HepG2 (cell line): ENCODE results near the gene TRPT1. TPM values are rescaled to one million over a fixed set of nuclear protein-coding genes. Genes with fewer than 3 reads are reported as not detected.
A peak's percentile ranks its signal among the peaks of the same experiment; 100 is the strongest.

ENCODE experiments used
- CHD2 ChIP-seq: IDR thresholded peaks from 2 replicates; pipeline ENCODE4 v1.6.1; 2011; ENCODE audit warnings: low read depth, low read length, improper control_type of control experiment
- DR1 ChIP-seq: sonication (generic); formaldehyde crosslinking; IDR thresholded peaks from 2 replicates; pipeline ENCODE4 v1.8.0; 2021; ENCODE audit warnings: mild to moderate bottlenecking, missing genetic modification reagents, inconsistent platforms
- ELF1 ChIP-seq: sonication (generic); formaldehyde crosslinking; IDR thresholded peaks from 2 replicates; pipeline ENCODE4 v1.4.0; 2020; ENCODE audit warnings: missing genetic modification reagents
- ERF ChIP-seq: IDR thresholded peaks from 2 replicates; pipeline ENCODE4 v1.6.1; 2018; ENCODE audit warnings: missing biosample characterization, missing genetic modification reagents
- FOXC1 ChIP-seq: sonication (generic); formaldehyde crosslinking; IDR thresholded peaks from 2 replicates; pipeline ENCODE4 v1.8.0; 2022; ENCODE audit warnings: mild to moderate bottlenecking, missing genetic modification reagents, borderline replicate concordance
- GFI1 ChIP-seq: sonication (generic); formaldehyde crosslinking; IDR thresholded peaks from 2 replicates; pipeline ENCODE4 v1.5.0; 2020; ENCODE audit warnings: missing genetic modification reagents, mild to moderate bottlenecking, borderline replicate concordance
- GZF1 ChIP-seq: sonication (generic); formaldehyde crosslinking; IDR thresholded peaks from 2 replicates; pipeline ENCODE4 v1.5.1; 2020; ENCODE audit warnings: mild to moderate bottlenecking, missing genetic modification reagents
- MBNL3 ChIP-seq: fragments of 250-450 bp; sonication (Bioruptor Pico); conservative IDR thresholded peaks from 2 replicates; pipeline ENCODE4 v1.8.0; 2022; ENCODE audit warnings: mild to moderate bottlenecking, inconsistent platforms
- NFRKB ChIP-seq: fragments of 450-650 bp; IDR thresholded peaks from 2 replicates; pipeline ENCODE4 v1.6.1; 2017
- NRL ChIP-seq: sonication (generic); formaldehyde crosslinking; IDR thresholded peaks from 2 replicates; pipeline ENCODE4 v1.5.0; 2020; ENCODE audit warnings: missing genetic modification reagents, mild to moderate bottlenecking, moderate library complexity, borderline replicate concordance
- PHF20 ChIP-seq: sonication (generic); formaldehyde crosslinking; IDR thresholded peaks from 2 replicates; pipeline ENCODE4 v1.5.0; 2020; ENCODE audit warnings: mild to moderate bottlenecking, missing genetic modification reagents
- THAP8 ChIP-seq: sonication (generic); formaldehyde crosslinking; IDR thresholded peaks from 2 replicates; pipeline ENCODE4 v1.5.1; 2020; ENCODE audit warnings: missing genetic modification reagents, mild to moderate bottlenecking, borderline replicate concordance
- ZFP1 ChIP-seq: IDR thresholded peaks from 2 replicates; pipeline ENCODE4 v1.6.1; 2016
- ZNF230 ChIP-seq: sonication (generic); formaldehyde crosslinking; IDR thresholded peaks from 2 replicates; pipeline ENCODE4 v1.4.0; 2020; ENCODE audit warnings: mild to moderate bottlenecking, missing genetic modification reagents
- ZNF382 ChIP-seq: sonication (generic); formaldehyde crosslinking; IDR thresholded peaks from 2 replicates; pipeline ENCODE4 v1.5.0; 2020; ENCODE audit warnings: missing genetic modification reagents, mild to moderate bottlenecking, borderline replicate concordance
- ZNF569 ChIP-seq: sonication (generic); formaldehyde crosslinking; IDR thresholded peaks from 2 replicates; pipeline ENCODE4 v1.5.0; 2020; ENCODE audit warnings: mild to moderate bottlenecking, missing genetic modification reagents, moderate library complexity, borderline replicate concordance
- ZNF768 ChIP-seq: sonication (generic); formaldehyde crosslinking; IDR thresholded peaks from 2 replicates; pipeline ENCODE4 v1.4.0; 2020; ENCODE audit warnings: missing genetic modification reagents
- ZNF891 ChIP-seq: sonication (generic); formaldehyde crosslinking; IDR thresholded peaks from 2 replicates; pipeline ENCODE4 v1.5.0; 2020; ENCODE audit warnings: mild to moderate bottlenecking, missing genetic modification reagents
- polyA plus RNA-seq, 8 experiments: library from polyadenylated mRNA; depleted of rRNA in 3 of 8; stranded (reverse) in 7 of 8; unstranded in 1 of 8; fragments of >200 nt; fragmentation: Illumina TruSeq in 4 of 8; extraction: Trizol in 4 of 8; gene quantifications; 2 replicates each; pipeline versions ENCODE4 v1.2.1 to v1.2.3, GENCODE V29; 2011 to 2016; ENCODE audit warnings: low read depth in 4 of 8, missing spikeins in 1 of 8, mixed read lengths in 1 of 8; ENCODE audit not compliant: insufficient read depth in 1 of 8
- total RNA-seq, 5 experiments: library from RNA; depleted of rRNA; stranded (reverse); fragments of >200 nt; fragmentation: Illumina TruSeq; extraction: Trizol; gene quantifications; 2 replicates each; pipeline ENCODE4 v1.2.3, GENCODE V29; 2016; ENCODE audit warnings: low read depth in 1 of 5
- TF ChIP-seq, protein P1 (sequence below): IDR thresholded peaks from 2 replicates; pipeline ENCODE4 v1.6.1; 2016; ENCODE audit warnings: mild to moderate bottlenecking
- TF ChIP-seq, protein P2 (sequence below): sonication (generic); formaldehyde crosslinking; IDR thresholded peaks from 2 replicates; pipeline ENCODE4 v1.5.0; 2020; ENCODE audit warnings: mild to moderate bottlenecking, low read depth, missing genetic modification reagents, borderline replicate concordance
- TF ChIP-seq, protein P3 (sequence below): sonication (generic); formaldehyde crosslinking; IDR thresholded peaks from 2 replicates; pipeline ENCODE4 v1.8.1; 2023; ENCODE audit warnings: mild to moderate bottlenecking, missing genetic modification reagents
- TF ChIP-seq, protein P4 (sequence below): sonication (generic); formaldehyde crosslinking; IDR thresholded peaks from 2 replicates; pipeline ENCODE4 v1.8.1; 2023; ENCODE audit warnings: mild to moderate bottlenecking, inconsistent platforms, moderate library complexity, missing genetic modification reagents, borderline replicate concordance
- TF ChIP-seq, protein P5 (sequence below): IDR thresholded peaks from 2 replicates; pipeline ENCODE4 v1.6.1; 2016; ENCODE audit warnings: low read depth, borderline replicate concordance
- TF ChIP-seq, protein P6 (sequence below): sonication (generic); formaldehyde crosslinking; IDR thresholded peaks from 2 replicates; pipeline ENCODE4 v1.4.0; 2020; ENCODE audit warnings: missing genetic modification reagents

TRPT1 gene
- total and polyA plus RNA-seq, 2 of the 13 experiments (the other 11 are each of a cell fraction or from before 2014, with no cell fraction given) = 24.8 to 40.7 TPM

GRCh38 chr11:64234647-64235379, 8.8 kb upstream of the TRPT1 start (continued):
- peak; percentile 75; the same call in 1 of the 2 replicates for TF ChIP-seq NRL (CRISPR knock-in tag)
- no peak for TF ChIP-seq GZF1 (CRISPR knock-in tag)
- TF ChIP-seq, protein P1, sequence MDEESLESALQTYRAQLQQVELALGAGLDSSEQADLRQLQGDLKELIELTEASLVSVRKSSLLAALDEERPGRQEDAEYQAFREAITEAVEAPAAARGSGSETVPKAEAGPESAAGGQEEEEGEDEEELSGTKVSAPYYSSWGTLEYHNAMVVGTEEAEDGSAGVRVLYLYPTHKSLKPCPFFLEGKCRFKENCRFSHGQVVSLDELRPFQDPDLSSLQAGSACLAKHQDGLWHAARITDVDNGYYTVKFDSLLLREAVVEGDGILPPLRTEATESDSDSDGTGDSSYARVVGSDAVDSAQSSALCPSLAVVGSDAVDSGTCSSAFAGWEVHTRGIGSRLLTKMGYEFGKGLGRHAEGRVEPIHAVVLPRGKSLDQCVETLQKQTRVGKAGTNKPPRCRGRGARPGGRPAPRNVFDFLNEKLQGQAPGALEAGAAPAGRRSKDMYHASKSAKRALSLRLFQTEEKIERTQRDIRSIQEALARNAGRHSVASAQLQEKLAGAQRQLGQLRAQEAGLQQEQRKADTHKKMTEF (CRISPR knock-in tag) = no peak
- TF ChIP-seq, protein P2, sequence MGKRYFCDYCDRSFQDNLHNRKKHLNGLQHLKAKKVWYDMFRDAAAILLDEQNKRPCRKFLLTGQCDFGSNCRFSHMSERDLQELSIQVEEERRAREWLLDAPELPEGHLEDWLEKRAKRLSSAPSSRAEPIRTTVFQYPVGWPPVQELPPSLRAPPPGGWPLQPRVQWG (CRISPR knock-in tag) = no peak
- TF ChIP-seq, protein P3, sequence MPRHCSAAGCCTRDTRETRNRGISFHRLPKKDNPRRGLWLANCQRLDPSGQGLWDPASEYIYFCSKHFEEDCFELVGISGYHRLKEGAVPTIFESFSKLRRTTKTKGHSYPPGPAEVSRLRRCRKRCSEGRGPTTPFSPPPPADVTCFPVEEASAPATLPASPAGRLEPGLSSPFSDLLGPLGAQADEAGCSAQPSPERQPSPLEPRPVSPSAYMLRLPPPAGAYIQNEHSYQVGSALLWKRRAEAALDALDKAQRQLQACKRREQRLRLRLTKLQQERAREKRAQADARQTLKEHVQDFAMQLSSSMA = no peak
- TF ChIP-seq ERF (CRISPR knock-in tag) = peak; percentile 55; the same call in 1 of the 2 replicates
- TF ChIP-seq GFI1 (CRISPR knock-in tag) = no peak
- TF ChIP-seq, protein P4, sequence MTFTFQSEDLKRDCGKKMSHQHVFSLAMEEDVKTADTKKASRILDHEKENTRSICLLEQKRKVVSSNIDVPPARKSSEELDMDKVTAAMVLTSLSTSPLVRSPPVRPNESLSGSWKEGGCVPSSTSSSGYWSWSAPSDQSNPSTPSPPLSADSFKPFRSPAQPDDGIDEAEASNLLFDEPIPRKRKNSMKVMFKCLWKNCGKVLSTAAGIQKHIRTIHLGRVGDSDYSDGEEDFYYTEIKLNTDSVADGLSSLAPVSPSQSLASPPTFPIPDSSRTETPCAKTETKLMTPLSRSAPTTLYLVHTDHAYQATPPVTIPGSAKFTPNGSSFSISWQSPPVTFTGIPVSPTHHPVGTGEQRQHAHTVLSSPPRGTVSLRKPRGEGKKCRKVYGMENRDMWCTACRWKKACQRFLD (CRISPR knock-in tag) = no peak
- no peak for TF ChIP-seq CHD2
- TF ChIP-seq ZFP1 (CRISPR knock-in tag) = no peak
- no peak for TF ChIP-seq PHF20
- TF ChIP-seq ZNF230 (CRISPR knock-in tag) = no peak
- TF ChIP-seq DR1 = no peak
- no peak for TF ChIP-seq ZNF891
- no peak for TF ChIP-seq MBNL3 (CRISPR knock-in tag)
- TF ChIP-seq ZNF768 = peak; percentile 7; the same call in 1 of the 2 replicates
- no peak for TF ChIP-seq FOXC1
- TF ChIP-seq NFRKB = no peak
- TF ChIP-seq THAP8 (CRISPR knock-in tag) = no peak
- TF ChIP-seq, protein P5, sequence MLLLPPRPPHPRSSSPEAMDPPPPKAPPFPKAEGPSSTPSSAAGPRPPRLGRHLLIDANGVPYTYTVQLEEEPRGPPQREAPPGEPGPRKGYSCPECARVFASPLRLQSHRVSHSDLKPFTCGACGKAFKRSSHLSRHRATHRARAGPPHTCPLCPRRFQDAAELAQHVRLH = no peak
- TF ChIP-seq ZNF382 (CRISPR knock-in tag) = no peak
- TF ChIP-seq ZNF569 (CRISPR knock-in tag) = no peak
- TF ChIP-seq ELF1 (CRISPR knock-in tag) = no peak
- TF ChIP-seq, protein P6, sequence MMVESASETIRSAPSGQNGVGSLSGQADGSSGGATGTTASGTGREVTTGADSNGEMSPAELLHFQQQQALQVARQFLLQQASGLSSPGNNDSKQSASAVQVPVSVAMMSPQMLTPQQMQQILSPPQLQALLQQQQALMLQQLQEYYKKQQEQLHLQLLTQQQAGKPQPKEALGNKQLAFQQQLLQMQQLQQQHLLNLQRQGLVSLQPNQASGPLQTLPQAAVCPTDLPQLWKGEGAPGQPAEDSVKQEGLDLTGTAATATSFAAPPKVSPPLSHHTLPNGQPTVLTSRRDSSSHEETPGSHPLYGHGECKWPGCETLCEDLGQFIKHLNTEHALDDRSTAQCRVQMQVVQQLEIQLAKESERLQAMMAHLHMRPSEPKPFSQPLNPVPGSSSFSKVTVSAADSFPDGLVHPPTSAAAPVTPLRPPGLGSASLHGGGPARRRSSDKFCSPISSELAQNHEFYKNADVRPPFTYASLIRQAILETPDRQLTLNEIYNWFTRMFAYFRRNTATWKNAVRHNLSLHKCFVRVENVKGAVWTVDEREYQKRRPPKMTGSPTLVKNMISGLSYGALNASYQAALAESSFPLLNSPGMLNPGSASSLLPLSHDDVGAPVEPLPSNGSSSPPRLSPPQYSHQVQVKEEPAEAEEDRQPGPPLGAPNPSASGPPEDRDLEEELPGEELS (CRISPR knock-in tag) = peak; percentile 45
